K562 (cell line): ENCODE data around the gene RIN3. TPM values are rescaled to one million over a fixed set of nuclear protein-coding genes. Genes with fewer than 3 reads are reported as not detected.

Experiments used
- ATAC-seq: fragments of 200-7000 bp; cut with Tn5 transposase; 3 replicates; pipeline ENCODE4 v1.9.1; 2020; ENCODE audit warnings: moderate library complexity
- BruUV-seq: library from RNA; stranded (reverse); fragments of 400-500 nt; replicated peaks from 2 replicates; lab custom pipeline; 2021; lab: Mats Ljungman, UMichigan
- CTCF ChIA-PET: fragments of 300-600 bp; formaldehyde crosslinking; extraction: SDS; loops from one replicate; lab custom pipeline; 2021; ENCODE audit warnings: low intra/inter-chr PET ratio; lab: Yijun Ruan, JAX
- POLR2A ChIA-PET: fragments of 300-600, 350-650 bp; sonication (Branson Sonifier 250); formaldehyde crosslinking; extraction: SDS; loops from one replicate; lab custom pipeline; 2021; ENCODE audit warnings: antibody characterized with exemption, inconsistent platforms; lab: Yijun Ruan, JAX
- DNase-seq, 4 experiments: peaks; one replicate each; pipeline versions ENCODE4 v3.0.0 to v3.0.0-alpha.2; 2011 to 2018; ENCODE audit warnings: low spot score in 3 of 4, mixed read lengths in 3 of 4; ENCODE audit errors: extremely low read depth in 1 of 4
- FAIRE-seq: peaks from 2 replicates; lab custom pipeline; 2011; peaks lifted over from hg19 to GRCh38; lab: Jason Lieb, UNC
- H2AFZ ChIP-seq: 2 replicates; pipeline ENCODE4 v1.6.0; 2011; ENCODE audit warnings: low read depth, low read length, control low read depth, inconsistent platforms
- H3K27ac ChIP-seq: fragments of 200-600 bp; 3 replicates; pipeline ENCODE4 v1.8.0; 2011; ENCODE audit warnings: low read depth, mild to moderate bottlenecking, control low read depth, inconsistent platforms, low read length, moderate library complexity, mixed read lengths; ENCODE audit errors: extremely low read depth
- H3K27me3 ChIP-seq, 2 experiments: fragments of 300-600 bp in 1 of 2; 2 replicates in 1 of 2; 3 replicates in 1 of 2; pipeline versions ENCODE4 v1.6.0 to v1.8.0; 2011; ENCODE audit warnings: inconsistent platforms in 2 of 2, low read length in 2 of 2, mild to moderate bottlenecking in 1 of 2, mixed read lengths in 1 of 2, moderate library complexity in 1 of 2; ENCODE audit not compliant: control insufficient read depth in 2 of 2, insufficient read depth in 2 of 2
- H3K36me3 ChIP-seq: fragments of 300-600 bp; 3 replicates; pipeline ENCODE4 v1.8.0; 2011; ENCODE audit warnings: mild to moderate bottlenecking, low read length, inconsistent platforms; ENCODE audit not compliant: control insufficient read depth, insufficient read depth
- H3K4me1 ChIP-seq, 2 experiments: fragments of 200-600 bp in 1 of 2; replicated peaks in 1 of 2; 2 replicates in 1 of 2; 3 replicates in 1 of 2; pipeline versions ENCODE4 v1.5.1 to v1.8.0; 2011; ENCODE audit warnings: inconsistent platforms in 2 of 2, low read length in 2 of 2, mild to moderate bottlenecking in 1 of 2, mixed read lengths in 1 of 2, moderate library complexity in 1 of 2; ENCODE audit not compliant: control insufficient read depth in 2 of 2, insufficient read depth in 2 of 2
- H3K4me2 ChIP-seq: 2 replicates; pipeline ENCODE4 v1.6.1; 2011; ENCODE audit warnings: low read length, control low read depth, inconsistent platforms, mixed read lengths; ENCODE audit not compliant: insufficient read depth
- H3K4me3 ChIP-seq: fragments of 200-600 bp; sonication (generic), shearing (Covaris generic); 2 replicates; pipeline ENCODE4 v1.5.1; 2016; ENCODE audit warnings: control low read depth, inconsistent platforms
- H3K79me2 ChIP-seq: fragments of 200-600 bp; 3 replicates; pipeline ENCODE4 v1.8.0; 2011; ENCODE audit warnings: low read length, inconsistent platforms; ENCODE audit not compliant: control insufficient read depth, insufficient read depth
- H3K9ac ChIP-seq, 2 experiments: 2 replicates each; pipeline versions ENCODE4 v1.6.0 to v1.6.1; 2011; ENCODE audit warnings: low read depth in 2 of 2, low read length in 2 of 2, control low read depth in 1 of 2, inconsistent platforms in 1 of 2, mild to moderate bottlenecking in 1 of 2, mixed read lengths in 1 of 2; ENCODE audit not compliant: insufficient read depth in 1 of 2
- H3K9me1 ChIP-seq: one replicate; pipeline ENCODE4 v1.6.0; 2011; ENCODE audit warnings: inconsistent platforms, mild to moderate bottlenecking, low read length, moderate library complexity; ENCODE audit not compliant: control insufficient read depth, insufficient read depth
- H3K9me3 ChIP-seq: replicated peaks from 2 replicates; pipeline ENCODE4 v1.5.1; 2011; ENCODE audit warnings: low read depth, low read length, inconsistent platforms; ENCODE audit not compliant: control insufficient read depth, insufficient read depth
- H4K20me1 ChIP-seq: replicated peaks from 2 replicates; pipeline ENCODE4 v1.6.1; 2011; ENCODE audit warnings: low read length, inconsistent platforms, mixed read lengths; ENCODE audit not compliant: control insufficient read depth, insufficient read depth
- BCOR ChIP-seq: fragments of 450-650 bp; IDR thresholded peaks from 2 replicates; pipeline ENCODE4 v1.6.1; 2016
- CREBBP ChIP-seq: IDR thresholded peaks from one replicate; pipeline ENCODE4 v1.6.1; 2012; ENCODE audit warnings: low read depth, mild to moderate bottlenecking, control low read depth, inconsistent platforms, low read length
- HMGXB4 ChIP-seq: sonication (generic); formaldehyde crosslinking; IDR thresholded peaks from 2 replicates; pipeline ENCODE4 v1.8.1; 2023; ENCODE audit warnings: mild to moderate bottlenecking, missing genetic modification reagents
- KAT2B ChIP-seq: IDR thresholded peaks from one replicate; pipeline ENCODE4 v1.6.1; 2012; ENCODE audit warnings: low read depth, mild to moderate bottlenecking, control low read depth, inconsistent platforms, low read length, moderate library complexity
- RCOR1 ChIP-seq, 2 experiments: IDR thresholded peaks; 2 replicates each; pipeline ENCODE4 v1.6.1; 2012; ENCODE audit warnings: low read depth in 2 of 2, low read length in 2 of 2, borderline replicate concordance in 1 of 2, improper control_type of control experiment in 1 of 2
- SAFB2 ChIP-seq: fragments of 200-400 bp; formaldehyde crosslinking; IDR thresholded peaks from 2 replicates; pipeline ENCODE4 v1.6.1; 2018; ENCODE audit warnings: borderline replicate concordance, low read length, low read depth, moderate library complexity; ENCODE audit not compliant: severe bottlenecking
- ZNF354B ChIP-seq: fragments of 250-450 bp; sonication (Bioruptor Pico); IDR thresholded peaks from 2 replicates; pipeline ENCODE4 v1.4.0; 2020
- ZNF384 ChIP-seq: IDR thresholded peaks from 2 replicates; pipeline ENCODE4 v1.6.1; 2012; ENCODE audit warnings: low read depth, low read length, improper control_type of control experiment
- ZNF436 ChIP-seq: fragments of 250-450, 450-650 bp; sonication (Bioruptor Pico); formaldehyde crosslinking; IDR thresholded peaks from 2 replicates; pipeline ENCODE4 v1.7.0; 2020; ENCODE audit warnings: mild to moderate bottlenecking
- ZNF644 ChIP-seq: fragments of 200-800 bp; sonication (Bioruptor generic); IDR thresholded peaks from 2 replicates; pipeline ENCODE4 v1.6.1; 2016; ENCODE audit warnings: low read depth, missing genetic modification characterization, missing compliant biosample characterization
- WGBS: fragments of 100-300 bp; shearing (Covaris generic); methylation state at CpG from one replicate; pipeline ENCODE4 v1.1.6; 2016; ENCODE audit warnings: low coverage, mixed read lengths; ENCODE audit not compliant: insufficient coverage; ENCODE audit errors: missing lambda C conversion rate; 5-methylcytosine and 5-hydroxymethylcytosine counted together
- in situ Hi-C: fragments of 300-500 bp; cut with MboI; formaldehyde crosslinking; loops from 4 replicates; pipeline ENCODE4 v1.15.0; 2018; ENCODE audit warnings: inconsistent platforms, mixed read lengths
- intact Hi-C: fragments of 100-400 bp; cut with micrococcal nuclease; formaldehyde crosslinking; loops from 2 replicates; pipeline ENCODE4 v1.14.2; 2022
- polyA plus RNA-seq, 8 experiments: library from polyadenylated mRNA; depleted of rRNA in 4 of 8; stranded (reverse) in 5 of 8; unstranded in 3 of 8; fragments of >200 nt; fragmentation: Nextera tagmentation in 2 of 8; fragmentation: Illumina TruSeq in 1 of 8; extraction: Ambion mirVana in 2 of 8; extraction: Trizol in 1 of 8; gene quantifications; 2 replicates each; pipeline versions ENCODE4 v1.2.1 to v1.2.3, GENCODE V29; 2011 to 2014; ENCODE audit warnings: inconsistent platforms in 1 of 8, missing spikeins in 1 of 8
- total RNA-seq, 7 experiments: library from RNA; depleted of rRNA in 6 of 7; stranded (reverse); fragments of >200 nt in 6 of 7; fragmentation: Illumina TruSeq in 2 of 7; extraction: Trizol in 2 of 7; gene quantifications; 2 replicates each; pipeline versions ENCODE4 v1.2.1 to v1.2.3, GENCODE V29; 2011 to 2021; ENCODE audit warnings: low replicate concordance in 1 of 7

Gene RIN3
- total and polyA plus RNA-seq, 9 of the 15 experiments (the other 6 are each of a cell fraction or from before 2014, with no cell fraction given) = 0.01 to 0.49 (median 0.08) TPM; not detected in 5

GRCh38 chr14:92473969-92474535 is 39.5 kb upstream of the RIN3 start:
- DNase-seq = no peak
- no peaks in the 10 kb centered on the region for H3K9me3 ChIP-seq
- no peak overlapping the region for H3K4me2 ChIP-seq
- no peak for FAIRE-seq
- in situ Hi-C loops (no loop called here), intact Hi-C loops (no loop called here)
- no peak overlapping the region for H3K9ac ChIP-seq
- no peaks in the 10 kb centered on the region for H4K20me1 ChIP-seq
- no peaks in the 10 kb centered on the region for H3K79me2 ChIP-seq
- no peak overlapping the region for H3K4me3 ChIP-seq
- no peaks in the 10 kb centered on the region for H3K36me3 ChIP-seq
- POLR2A ChIA-PET = no interaction called here
- WGBS = 0% methylated on average over 3 of the region's 3 CpGs
- CTCF ChIA-PET = no interaction called here
- ATAC-seq = no peak
- H2AFZ ChIP-seq = no peak overlapping the region
- no peaks in the 10 kb centered on the region; a peak in 1 of 5 replicates for H3K27me3 ChIP-seq
- BruUV-seq = no TSS peak
- no peak overlapping the region for H3K27ac ChIP-seq
- TF ChIP-seq HMGXB4 (CRISPR knock-in tag) (no peak), ZNF384 (no peak), ZNF644 (tag) (no peak), BCOR (no peak), KAT2B (no peak), SAFB2 (no peak), ZNF436 (CRISPR knock-in tag) (no peak), ZNF354B (CRISPR knock-in tag) (no peak), RCOR1 (IDR thresholded peaks at IDR 0.05; ENCODE audit: borderline replicate concordance in 1 of 2, low read depth in 2 of 2, low read length in 2 of 2) (no peak), CREBBP (no peak)
- no peaks in the 10 kb centered on the region for H3K9me1 ChIP-seq
- H3K4me1 ChIP-seq = no peaks in the 10 kb centered on the region
